Neural progenitor cell (in vitro differentiated cells): ENCODE data around the gene KCNQ1.

Experiments used
- CTCF ChIP-seq: fragments of 200-600 bp; sonication (generic); IDR thresholded peaks from 2 replicates; pipeline ENCODE4 v1.5.1; 2017; ENCODE audit warnings: antibody characterized with exemption, mild to moderate bottlenecking
- EZH2 ChIP-seq: fragments of 200-600 bp; sonication (generic); IDR thresholded peaks from 2 replicates; pipeline ENCODE4 v1.6.1; 2017; ENCODE audit warnings: antibody characterized with exemption, mild to moderate bottlenecking, moderate library complexity
- EZH2phosphoT487 ChIP-seq: fragments of 200-600 bp; sonication (generic); IDR thresholded peaks from 2 replicates; pipeline ENCODE4 v1.6.1; 2017; ENCODE audit warnings: antibody characterized with exemption

GRCh38 chr11:2778630-2779498 lies 334.1 kb downstream of the KCNQ1 start:
- TF ChIP-seq CTCF (no peak), EZH2 (no peak), EZH2phosphoT487 (no peak)
